Activated CD8-positive, alpha-beta memory T cell treated with anti-CD3 and anti-CD28 coated beads for 1 hour (primary cell): ENCODE measurements around the gene COL24A1.
"Not testable (repeated sequence)": the region's sequence is repeated elsewhere in the genome, so short reads cannot be mapped to it uniquely, and the experiment has no call there.

ENCODE experiments used
- DNase-seq, 2 donors: peaks; one replicate each; pipeline ENCODE4 v3.0.0-alpha.2; 2020; ENCODE audit warnings: low read depth in 1 of 2; ENCODE audit errors: extremely low read depth in 1 of 2

The COL24A1 gene

DNA sequence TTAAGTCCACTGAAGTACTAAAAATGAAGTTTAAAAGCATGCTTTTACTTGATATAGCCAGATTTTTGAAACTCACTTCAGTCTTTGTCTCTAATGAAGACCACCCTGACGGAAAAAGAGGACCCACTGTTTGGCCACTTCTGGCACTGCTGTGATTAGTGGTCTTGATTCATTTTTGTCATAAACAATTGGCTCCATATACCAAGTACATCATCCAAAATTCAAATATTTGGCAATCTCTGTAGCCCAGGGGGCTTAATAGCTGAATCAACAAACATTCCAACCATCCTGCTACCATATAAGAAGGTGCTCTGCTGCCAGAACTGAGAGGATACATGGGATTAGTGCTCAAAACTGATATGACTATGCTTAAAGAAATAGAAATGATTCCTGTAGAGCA, 156.0 kb downstream of the COL24A1 start:
- DNase-seq = no peak

DNA sequence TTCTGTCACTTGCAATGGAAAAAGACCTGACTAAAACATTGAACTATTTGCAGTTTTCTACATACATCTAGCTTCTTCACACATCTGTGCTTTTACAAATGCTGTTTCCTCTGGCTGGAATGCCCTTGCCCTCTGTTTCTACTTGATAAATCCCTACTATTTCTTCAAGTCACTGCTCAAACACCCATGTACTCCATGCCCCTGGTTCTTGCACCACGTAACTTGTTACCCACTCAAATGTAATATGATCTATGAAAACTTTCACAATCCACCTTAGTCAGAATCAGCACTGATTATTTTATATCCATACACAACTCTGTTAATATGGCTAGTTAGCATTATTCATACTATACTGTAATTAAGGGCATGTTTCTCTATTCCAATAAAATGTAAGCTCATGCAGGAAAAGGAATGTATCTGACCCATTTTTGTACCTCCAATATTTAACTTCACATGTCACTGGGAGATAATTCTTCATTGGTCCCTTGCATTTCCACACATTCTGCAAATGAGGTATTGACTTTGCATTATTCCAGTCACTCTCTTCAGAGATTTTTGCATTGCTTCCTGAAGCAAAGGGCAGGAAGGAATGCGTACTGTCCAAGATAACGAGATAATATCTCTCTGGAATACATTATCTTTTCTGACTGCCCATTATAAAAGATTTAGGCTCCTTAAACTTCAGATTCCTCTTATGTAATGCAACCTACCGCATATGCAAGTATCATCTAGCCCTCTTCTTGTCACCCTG, 158.3 kb downstream of the COL24A1 start:
- no peak for DNase-seq

DNA sequence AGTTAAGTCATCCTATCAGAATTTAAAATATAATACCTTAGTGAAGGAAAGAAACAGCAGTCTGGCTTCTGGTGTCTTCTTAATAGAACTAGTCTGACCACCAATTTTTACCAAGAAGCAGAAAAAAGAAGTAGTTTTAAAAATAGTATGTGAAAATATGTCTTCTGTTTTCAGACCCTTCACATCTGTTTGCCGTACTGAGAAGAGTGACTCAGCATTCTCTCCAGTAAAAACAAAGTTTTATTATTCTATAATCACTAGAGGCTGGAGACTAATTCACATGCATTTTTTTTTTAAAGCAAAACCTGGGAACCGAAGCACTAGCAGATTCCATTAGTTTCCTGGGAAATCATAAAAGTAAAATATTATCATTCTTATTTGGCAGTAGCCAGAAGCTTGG, 163.8 kb downstream of the COL24A1 start:
- no peak for DNase-seq

DNA sequence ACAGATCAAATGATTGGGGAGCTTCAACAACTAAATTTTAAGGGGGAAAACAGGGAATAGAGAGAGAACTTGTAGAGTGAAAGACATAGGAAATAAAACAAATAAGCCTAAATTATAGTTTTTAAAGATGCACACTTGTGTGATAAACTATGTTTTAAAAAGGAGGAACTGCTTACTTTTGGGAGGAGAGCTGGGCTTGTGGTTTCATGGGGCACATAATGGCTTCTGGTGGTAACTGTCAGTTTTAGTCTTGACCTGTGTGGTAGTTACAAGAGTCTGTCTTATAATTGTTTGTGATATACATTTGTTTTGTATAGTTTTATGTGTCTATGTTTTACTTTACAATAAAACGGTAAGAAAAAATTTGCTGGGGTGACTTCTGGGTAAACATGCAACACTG, 165.3 kb downstream of the COL24A1 start:
- DNase-seq = no peak

DNA sequence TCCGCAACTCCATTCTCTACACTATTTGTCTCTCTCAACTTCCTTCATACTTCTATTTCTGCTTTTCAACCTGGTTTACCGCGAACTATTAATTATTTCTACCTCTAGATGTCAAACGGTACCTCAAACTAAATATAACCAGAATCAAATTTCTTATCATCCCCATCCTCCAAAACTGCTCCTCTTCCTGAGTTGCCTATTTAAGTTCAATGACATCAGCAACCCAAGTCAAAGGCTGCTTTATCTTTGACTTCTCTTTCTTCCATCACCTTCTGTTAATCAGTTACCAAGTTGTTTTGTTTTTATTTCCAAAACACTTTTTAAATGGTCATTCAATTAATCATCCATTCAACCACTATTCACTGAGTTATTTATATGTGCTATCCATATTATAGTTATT, 171.9 kb downstream of the COL24A1 start:
- no peak for DNase-seq

DNA sequence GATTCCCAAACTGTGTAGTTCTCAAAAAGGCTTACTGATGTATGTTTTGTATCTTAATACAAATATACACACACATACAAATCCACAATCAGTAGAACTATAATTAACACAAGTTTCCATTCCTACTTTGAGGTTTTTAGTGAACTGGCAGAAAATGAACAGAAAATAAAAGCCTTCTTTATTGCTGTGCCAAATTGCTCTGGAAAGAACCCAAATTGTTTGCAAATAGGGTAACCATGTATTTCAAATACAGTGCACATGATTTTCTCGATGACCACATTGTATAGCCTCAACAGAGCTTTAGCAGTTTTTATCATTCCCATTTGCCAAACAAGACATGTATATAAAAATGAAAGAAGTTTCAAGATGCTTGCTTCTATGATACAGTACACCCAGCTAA, 173.3 kb downstream of the COL24A1 start:
- DNase-seq = no peak

DNA sequence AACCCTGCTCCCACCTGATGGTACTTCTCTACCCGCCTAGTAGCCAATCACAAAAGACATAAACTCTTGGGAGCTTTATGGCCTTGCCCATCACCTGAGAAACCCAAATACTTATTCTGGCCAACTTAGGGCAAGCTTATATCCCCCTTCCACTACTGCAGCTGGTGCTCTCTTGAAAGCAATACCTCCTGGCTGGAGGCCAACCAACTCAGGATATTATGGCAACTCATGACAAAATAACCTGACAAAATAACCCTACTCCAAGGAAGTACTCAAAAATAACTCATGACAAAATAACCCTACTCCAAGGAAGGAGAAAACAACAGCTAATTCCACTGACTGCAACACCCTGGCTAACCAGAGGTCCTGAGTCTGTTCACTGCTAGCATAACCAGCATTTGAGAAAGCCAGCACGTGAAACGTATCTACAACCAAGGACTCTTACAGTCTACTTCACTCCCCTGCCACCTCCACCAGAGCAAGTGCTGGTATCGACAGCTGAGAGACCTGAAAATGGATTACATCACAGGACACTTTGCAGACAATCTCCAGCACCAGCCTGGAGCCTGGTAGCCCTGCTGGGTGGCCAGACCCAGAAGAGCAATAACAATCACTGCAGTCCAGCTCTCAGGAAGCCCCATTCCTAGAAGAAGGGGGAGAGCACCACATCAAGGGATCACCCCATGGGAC, 179.9 kb downstream of the COL24A1 start:
- no peak for DNase-seq

DNA sequence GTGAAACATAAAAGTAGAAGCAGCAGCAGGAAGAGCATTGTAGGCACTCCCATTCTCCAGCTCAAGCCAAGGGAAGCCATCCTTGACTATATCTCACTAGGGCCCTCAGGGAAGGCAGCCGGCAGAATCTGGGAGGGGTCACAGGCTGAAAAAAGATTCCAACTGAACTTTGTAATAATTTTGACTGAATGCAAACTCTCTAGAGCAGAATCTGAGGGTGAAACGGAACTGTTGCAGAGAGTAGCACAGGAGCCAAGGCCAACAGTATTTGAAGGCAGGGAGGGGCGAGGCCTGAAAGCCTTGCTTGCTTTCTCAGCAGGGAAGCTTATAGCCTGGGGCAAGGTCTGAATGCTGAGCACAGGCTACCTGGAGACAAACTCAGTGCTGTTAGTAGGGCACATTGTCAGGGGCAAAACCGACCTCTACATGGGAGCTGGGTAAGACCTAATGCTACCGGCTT, 180.6 kb downstream of the COL24A1 start:
- no peak for DNase-seq

DNA sequence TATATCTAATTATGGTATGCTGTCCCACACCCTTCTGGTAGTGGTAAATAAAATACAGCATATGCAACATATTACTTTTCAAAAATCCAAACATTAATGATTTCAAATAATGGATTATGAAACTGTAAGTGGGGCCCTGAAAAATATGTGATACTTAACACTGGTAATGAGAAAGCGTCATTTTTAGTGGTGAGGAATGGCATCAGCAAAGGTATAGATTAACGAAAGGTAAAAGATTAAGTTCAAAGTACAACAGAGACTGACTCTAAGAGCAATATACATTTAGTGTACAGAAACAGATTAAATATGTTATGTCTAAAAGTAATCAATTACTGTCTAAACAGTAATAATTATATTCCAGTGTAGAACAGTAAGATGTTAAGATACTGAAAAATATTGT, 194.1 kb downstream of the COL24A1 start:
- no peak for DNase-seq

DNA sequence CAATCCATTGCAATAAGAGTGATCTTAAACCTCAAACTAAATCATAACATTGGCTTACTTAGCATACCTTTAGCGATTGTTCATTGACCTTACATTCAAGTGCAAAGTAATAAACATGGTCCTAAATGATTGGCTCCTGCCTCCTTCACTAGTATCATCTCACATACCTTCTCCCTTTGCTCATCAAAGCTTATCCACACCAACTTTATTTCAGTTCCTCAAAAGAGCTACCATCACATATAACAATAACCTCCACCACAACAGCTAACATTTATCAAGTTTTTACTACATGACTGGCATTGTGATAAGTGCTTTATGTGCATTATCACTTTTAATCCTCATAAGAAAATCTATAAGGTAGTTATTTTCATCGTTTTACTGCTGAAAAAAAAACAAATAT, 198.8 kb downstream of the COL24A1 start:
- no peak for DNase-seq

DNA sequence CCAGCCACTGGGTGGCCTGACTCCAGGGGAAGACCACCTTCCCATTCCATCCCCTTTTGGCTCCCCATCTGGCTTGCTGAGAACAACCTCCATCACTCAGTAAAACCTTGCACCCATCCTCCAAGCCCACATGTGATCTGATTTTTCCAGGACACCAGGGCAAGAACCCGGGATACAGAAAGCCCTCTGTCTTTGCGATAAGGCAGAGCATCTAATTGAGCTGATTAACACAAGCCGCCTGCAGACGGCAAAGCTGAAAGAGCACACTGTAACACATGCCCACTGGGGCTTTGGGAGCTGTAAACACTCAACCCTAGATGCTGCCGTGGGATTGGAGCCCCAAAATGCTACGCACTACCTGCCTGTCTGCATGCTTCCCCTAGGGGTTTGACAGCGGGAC, 201.4 kb downstream of the COL24A1 start:
- not testable (repeated sequence) for DNase-seq

DNA sequence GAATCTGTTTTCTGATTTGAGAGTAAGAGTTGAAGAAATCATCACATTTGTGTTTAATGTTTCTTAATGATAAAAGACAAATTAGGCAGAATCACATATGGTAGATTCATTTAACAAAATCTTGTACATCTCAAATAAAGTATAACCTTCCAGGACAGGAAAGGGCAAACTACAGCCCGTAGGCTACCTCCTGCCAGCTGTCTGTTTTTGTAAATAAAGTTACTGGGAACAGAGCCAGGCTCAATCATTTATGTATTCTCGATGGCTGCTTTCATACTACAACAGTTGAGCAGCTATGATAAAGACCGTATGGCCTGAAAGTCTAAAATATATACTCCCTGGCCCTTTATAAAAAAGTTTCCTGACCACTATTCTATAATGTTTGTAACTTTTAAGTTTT, 204.1 kb downstream of the COL24A1 start:
- no peak for DNase-seq

DNA sequence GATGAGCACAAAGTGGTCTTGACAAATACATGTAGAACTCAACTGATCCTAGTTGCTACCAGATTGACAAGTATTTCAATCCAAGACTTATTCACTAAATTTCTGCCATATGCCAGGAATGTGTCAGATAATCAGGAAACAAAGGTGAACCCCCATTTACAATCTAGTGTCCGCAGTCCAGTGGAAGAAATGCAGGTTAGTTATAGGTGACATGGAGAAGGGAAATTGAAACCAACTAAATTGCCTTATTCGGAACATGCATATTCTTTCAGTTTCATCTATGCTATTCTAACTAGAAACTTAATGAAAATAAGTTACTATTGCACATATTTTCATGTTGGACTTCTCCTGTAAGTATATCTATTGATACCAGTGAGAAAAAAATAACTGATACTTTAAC, 209.4 kb downstream of the COL24A1 start:
- no peak for DNase-seq

DNA sequence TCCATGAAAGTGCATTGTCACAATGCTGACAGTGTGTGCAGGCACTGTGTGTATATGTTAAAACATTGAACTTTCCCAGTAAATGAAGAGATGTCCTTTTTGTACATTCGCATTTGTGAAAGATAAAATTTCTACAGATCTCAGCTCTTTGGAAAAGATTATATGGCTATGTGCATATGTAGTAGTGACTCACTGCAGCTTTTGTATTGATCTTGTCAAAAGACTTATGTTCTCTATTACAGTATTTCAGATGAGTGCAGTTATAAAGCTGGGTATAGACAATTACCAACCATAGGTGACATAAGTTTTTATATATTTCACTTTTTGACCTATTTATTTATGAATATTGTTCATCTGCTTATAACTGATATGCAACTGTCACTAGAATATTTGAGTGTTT, 212.6 kb downstream of the COL24A1 start:
- no peak for DNase-seq

DNA sequence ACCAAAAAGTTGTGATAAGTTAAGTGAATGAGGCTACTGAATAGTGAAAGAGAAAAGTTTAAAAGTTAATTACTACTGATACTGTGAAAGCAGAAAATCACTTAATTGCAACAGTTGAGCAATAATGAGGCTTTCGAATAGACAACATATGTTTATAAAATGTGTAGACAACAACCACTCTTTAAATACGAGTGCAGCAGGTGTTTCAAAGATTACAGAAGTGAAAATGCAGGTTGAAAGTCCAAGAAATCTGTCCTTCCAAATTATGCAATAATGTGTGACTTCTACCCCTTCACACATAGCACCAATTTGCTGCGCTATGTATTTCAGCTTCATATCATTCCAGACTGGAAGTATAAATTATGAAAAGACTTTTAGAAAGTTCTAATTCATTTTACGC, 213.0 kb downstream of the COL24A1 start:
- no peak for DNase-seq

DNA sequence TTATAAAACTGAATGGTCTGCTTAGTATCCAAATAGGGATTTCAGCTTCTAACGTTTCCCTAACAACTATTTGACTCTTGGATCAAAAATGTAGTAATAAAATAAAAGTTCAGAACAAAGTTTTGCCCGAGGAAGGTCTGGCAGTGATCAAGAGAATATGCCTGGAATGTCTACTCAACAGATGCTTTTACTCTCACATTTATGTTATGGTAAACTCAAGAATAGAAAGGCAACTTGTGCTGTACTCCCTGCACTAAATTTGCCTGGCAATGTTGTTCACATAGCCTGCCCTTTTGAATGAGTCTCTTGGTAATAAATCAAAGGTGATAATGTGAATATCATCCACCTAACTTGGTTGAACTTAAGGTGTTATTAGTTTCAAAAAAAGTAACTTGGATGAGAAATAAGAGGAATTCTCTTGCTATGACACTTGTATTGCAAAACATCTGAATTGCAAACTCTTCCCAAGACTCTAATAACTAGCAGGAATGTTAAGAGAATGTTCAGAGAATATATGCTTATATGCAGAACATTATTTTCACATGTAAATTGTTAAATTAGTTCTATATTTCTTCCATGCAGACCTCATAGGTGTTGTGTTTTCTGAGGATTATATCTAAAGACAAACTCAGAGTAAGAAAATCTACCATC, 215.8 kb downstream of the COL24A1 start:
- no peak for DNase-seq

DNA sequence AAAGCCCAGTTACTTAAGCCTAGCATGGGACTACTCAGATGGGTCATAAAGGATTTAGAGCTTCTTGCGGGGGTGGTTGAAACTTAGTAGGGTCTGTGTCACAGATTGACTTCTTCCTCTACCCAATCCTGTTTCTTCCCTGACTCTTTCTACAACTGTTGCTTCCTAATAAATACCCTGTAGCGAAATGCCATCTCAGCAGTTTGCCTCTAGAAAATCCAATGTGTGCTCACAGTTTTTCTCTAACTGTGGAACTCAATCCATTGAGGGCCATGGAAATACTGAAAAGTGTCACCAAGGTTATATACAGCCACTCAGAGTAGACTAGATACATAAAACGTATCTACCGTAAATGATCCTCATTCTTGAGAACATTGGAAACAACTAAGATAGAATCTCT, 217.7 kb downstream of the COL24A1 start:
- DNase-seq = no peak

DNA sequence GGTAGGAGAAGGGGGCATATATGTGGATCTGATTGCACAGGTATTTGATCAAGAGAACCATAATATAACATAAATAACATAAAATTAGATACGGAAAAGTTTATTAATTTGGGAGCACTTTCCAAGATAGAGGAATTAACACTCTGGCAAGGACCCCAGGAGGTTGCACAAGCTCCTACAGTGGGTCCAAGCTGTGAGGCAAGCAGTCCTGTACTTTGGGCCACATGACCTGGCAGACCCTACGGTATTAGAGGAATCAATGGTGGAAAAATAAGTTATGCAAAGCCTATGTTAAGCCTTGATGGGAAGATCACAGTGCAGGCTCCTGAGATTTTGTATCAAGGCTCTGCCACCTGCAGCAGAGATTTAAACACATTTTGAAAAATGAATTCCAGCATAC, 220.1 kb downstream of the COL24A1 start:
- no peak for DNase-seq

DNA sequence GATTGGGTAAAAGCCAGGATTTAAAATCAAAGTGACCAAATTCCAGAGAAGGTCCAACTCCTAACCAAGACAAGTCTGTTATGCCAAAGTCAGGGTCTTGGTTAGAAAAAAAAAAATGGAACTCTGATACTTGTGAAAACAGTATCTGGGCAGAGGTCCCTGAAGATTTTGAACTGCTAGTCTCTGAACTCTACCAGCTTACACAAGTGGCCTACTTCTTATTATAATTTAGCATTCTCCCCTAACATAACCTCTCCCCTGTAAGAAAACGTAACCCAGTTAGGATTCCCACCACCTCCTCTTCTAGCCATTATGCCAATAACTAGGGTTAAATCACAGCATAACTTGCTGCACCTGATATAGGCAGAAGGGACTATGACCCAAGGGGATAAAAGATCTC, 220.5 kb downstream of the COL24A1 start:
- no peak for DNase-seq

DNA sequence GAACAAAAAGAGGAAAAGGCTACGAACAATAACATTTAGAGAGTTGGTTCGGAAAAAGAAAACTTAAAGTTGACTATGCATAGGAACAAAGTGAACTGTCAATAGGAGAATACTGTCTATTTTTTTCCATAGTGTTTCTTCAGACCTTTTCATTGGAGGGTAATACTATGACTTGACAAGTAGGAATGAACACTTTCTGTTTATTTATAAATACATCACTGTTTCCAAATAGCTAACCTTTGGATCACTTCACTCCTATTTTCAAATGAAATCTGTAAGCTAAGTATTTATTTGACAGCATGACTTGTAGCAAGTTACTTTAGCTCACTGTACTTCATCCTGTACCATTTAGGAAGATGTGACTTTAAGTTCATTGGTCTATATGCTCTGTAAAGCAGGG, 221.3 kb downstream of the COL24A1 start:
- DNase-seq = no peak

DNA sequence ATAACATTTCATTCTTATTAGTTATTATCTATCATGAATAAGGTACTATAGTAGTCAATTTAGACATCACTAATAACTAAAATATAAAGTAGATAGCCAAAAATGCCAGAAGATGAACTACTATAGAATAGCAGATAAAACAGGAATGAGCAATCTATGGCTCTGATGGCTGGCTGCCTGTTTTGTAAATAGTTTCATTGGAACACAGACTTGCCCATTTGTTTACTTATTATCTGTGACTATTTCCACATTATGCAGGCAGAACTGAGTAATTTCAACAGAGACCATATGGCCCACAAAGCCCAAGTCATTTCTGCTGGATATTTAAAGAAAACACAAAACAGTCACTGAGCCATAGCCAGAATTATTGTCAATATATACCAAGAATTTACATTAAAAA, 222.1 kb downstream of the COL24A1 start:
- no peak for DNase-seq

DNA sequence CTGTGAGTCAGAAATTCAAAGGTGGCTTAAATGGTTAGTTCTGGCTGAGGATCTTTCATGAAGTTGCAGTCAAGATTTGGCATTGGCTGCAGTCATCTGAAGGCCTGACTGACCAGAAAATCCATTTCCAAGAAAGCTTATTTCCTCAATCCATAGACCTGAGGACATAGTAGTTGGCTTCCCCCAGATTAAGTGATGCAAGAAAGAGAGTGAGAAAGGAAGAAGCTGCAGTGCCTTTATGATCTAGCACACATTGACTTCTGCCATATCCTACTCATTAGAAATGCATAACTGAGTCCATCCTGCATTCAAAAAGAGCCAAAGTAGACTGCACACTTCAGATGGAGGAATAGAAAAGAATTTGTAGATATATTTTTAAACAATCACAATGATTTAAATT, 222.6 kb downstream of the COL24A1 start:
- DNase-seq = no peak
